MM.1S (cell line): ENCODE data around the gene CCDC90B.

Source experiments
- DNase-seq: peaks from one replicate; pipeline ENCODE4 v3.0.0-alpha.2; 2015
- H2AFZ ChIP-seq: fragments of 300-600 bp; sonication (generic); 2 replicates; pipeline ENCODE4 v1.6.0; 2016; ENCODE audit warnings: antibody characterized with exemption, low read length
- H3F3A ChIP-seq: fragments of 300-600 bp; sonication (generic); 2 replicates; pipeline ENCODE4 v1.6.1; 2016; ENCODE audit warnings: mild to moderate bottlenecking, antibody characterized with exemption, low read length, moderate library complexity, mixed read lengths; ENCODE audit not compliant: insufficient read depth
- H3K27ac ChIP-seq: fragments of 300-600 bp; sonication (generic); 2 replicates; pipeline ENCODE4 v1.5.1; 2016; ENCODE audit warnings: mild to moderate bottlenecking, low read length
- H3K27me3 ChIP-seq: fragments of 300-600 bp; sonication (generic); replicated peaks from 2 replicates; pipeline ENCODE4 v1.6.0; 2016; ENCODE audit warnings: low read length; ENCODE audit not compliant: insufficient read depth
- H3K36me3 ChIP-seq: fragments of 300-600 bp; sonication (generic); replicated peaks from 2 replicates; pipeline ENCODE4 v1.6.1; 2016; ENCODE audit warnings: mild to moderate bottlenecking, low read length, mixed read lengths; ENCODE audit not compliant: insufficient read depth
- H3K4me1 ChIP-seq: fragments of 300-600 bp; sonication (generic); 2 replicates; pipeline ENCODE4 v1.6.1; 2016; ENCODE audit warnings: low read length, mixed read lengths
- H3K4me2 ChIP-seq: fragments of 300-600 bp; sonication (generic); 2 replicates; pipeline ENCODE4 v1.6.0; 2016; ENCODE audit warnings: low read depth, low read length
- H3K4me3 ChIP-seq: fragments of 300-600 bp; sonication (generic); 2 replicates; pipeline ENCODE4 v1.5.1; 2016; ENCODE audit warnings: low read length, mixed read lengths
- H3K79me2 ChIP-seq: fragments of 300-600 bp; sonication (generic); 2 replicates; pipeline ENCODE4 v1.6.1; 2016; ENCODE audit warnings: mixed run types, low read length, mixed read lengths
- H3K9ac ChIP-seq: fragments of 300-600 bp; sonication (generic); 2 replicates; pipeline ENCODE4 v1.6.1; 2016; ENCODE audit warnings: low read length, mixed read lengths
- H3K9me2 ChIP-seq: fragments of 300-600 bp; sonication (generic); replicated peaks from 2 replicates; pipeline ENCODE4 v1.6.1; 2016; ENCODE audit warnings: mild to moderate bottlenecking, low read length, mixed read lengths; ENCODE audit not compliant: insufficient read depth
- H3K9me3 ChIP-seq: fragments of 300-600 bp; sonication (generic); replicated peaks from 2 replicates; pipeline ENCODE4 v1.6.1; 2016; ENCODE audit warnings: mild to moderate bottlenecking, low read length, mixed read lengths; ENCODE audit not compliant: insufficient read depth
- H4K20me1 ChIP-seq: fragments of 300-600 bp; sonication (generic); 2 replicates; pipeline ENCODE4 v1.6.1; 2016; ENCODE audit warnings: mild to moderate bottlenecking, low read length, moderate library complexity, mixed read lengths; ENCODE audit not compliant: insufficient read depth
- EZH2 ChIP-seq: fragments of 300-600 bp; sonication (generic); optimal IDR thresholded peaks from 2 replicates; pipeline ENCODE3; 2017; ENCODE audit warnings: low read depth, mild to moderate bottlenecking, antibody characterized with exemption, low read length, mixed read lengths
- EZH2phosphoT487 ChIP-seq: fragments of 300-600 bp; sonication (generic); IDR thresholded peaks from 2 replicates; pipeline ENCODE4 v1.6.1; 2018; ENCODE audit warnings: antibody characterized with exemption, low read length
- TF ChIP-seq, protein P1 (sequence below): fragments of 300-600 bp; sonication (generic); IDR thresholded peaks from 2 replicates; pipeline ENCODE4 v1.5.1; 2016; ENCODE audit warnings: antibody characterized with exemption, low read length, mixed read lengths

Gene CCDC90B

DNA sequence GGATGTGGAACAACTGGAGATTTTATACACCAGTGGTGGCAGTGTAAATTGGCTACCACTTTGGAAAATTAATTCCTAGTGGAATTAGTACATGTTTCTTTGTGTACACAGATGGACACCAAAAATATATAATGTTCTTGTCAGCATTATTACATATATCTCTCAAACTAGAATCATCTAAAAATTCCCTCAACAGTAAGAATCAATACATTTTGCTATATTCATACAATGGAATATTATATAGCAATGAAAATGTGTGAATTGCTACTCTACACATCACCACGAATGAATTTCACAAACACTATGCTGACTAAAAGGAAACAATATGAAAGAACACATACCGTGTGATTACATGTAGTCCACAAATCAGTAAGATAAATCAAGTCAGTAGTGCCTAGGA, 33.9 kb downstream of the CCDC90B start:
- no peaks in the 10 kb centered on the region for H3F3A ChIP-seq

DNA sequence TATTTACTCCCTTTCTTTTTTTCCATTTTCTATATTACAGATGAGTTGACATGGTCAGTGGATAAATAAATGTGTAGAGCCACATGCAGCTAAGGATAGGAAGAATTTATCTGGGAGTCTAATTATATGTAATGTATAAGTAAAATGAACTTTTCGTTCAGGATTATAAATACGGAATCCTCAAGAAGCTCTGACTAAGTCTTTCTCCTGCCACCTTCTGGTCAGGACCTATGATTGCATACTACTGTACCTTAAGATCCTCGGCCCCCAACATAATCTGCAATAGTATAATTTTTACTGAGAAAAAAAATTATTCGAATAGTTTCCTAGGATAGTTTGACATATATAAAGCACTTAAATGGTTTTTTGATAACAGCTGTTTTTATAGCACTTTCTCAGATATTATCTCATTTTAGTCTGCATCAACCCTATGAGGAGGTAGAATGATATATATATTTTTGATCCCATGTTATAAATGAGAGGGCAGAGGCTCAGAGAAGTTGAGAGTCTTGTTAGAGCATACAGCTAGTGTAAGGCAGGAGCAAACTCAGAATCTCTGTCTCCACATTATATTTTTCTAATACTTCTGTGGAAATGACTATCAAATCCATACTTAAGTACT, 36.1 kb downstream of the CCDC90B start:
- H2AFZ ChIP-seq = no peak overlapping the region
- H3K27me3 ChIP-seq = no peaks in the 10 kb centered on the region
- H3K27ac ChIP-seq = no peak overlapping the region
- TF ChIP-seq EZH2phosphoT487 = no peak
- TF ChIP-seq, protein P1, sequence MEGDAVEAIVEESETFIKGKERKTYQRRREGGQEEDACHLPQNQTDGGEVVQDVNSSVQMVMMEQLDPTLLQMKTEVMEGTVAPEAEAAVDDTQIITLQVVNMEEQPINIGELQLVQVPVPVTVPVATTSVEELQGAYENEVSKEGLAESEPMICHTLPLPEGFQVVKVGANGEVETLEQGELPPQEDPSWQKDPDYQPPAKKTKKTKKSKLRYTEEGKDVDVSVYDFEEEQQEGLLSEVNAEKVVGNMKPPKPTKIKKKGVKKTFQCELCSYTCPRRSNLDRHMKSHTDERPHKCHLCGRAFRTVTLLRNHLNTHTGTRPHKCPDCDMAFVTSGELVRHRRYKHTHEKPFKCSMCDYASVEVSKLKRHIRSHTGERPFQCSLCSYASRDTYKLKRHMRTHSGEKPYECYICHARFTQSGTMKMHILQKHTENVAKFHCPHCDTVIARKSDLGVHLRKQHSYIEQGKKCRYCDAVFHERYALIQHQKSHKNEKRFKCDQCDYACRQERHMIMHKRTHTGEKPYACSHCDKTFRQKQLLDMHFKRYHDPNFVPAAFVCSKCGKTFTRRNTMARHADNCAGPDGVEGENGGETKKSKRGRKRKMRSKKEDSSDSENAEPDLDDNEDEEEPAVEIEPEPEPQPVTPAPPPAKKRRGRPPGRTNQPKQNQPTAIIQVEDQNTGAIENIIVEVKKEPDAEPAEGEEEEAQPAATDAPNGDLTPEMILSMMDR = peak; percentile 75
- no peaks in the 10 kb centered on the region for H3K36me3 ChIP-seq
- no peaks in the 10 kb centered on the region for H3K9me3 ChIP-seq
- peak; percentile 54 for DNase-seq
- H3K79me2 ChIP-seq = no peaks in the 10 kb centered on the region
- H3K9me2 ChIP-seq = no peaks in the 10 kb centered on the region
- H3K4me1 ChIP-seq = peaks cover 12% of the 10 kb centered on the region
- H3F3A ChIP-seq = no peaks in the 10 kb centered on the region
- H3K4me2 ChIP-seq = peak overlapping the region; percentile 39; the same call in 1 of the 2 replicates
- no peak overlapping the region for H3K4me3 ChIP-seq
- no peaks in the 10 kb centered on the region for H4K20me1 ChIP-seq
- no peak overlapping the region for H3K9ac ChIP-seq

More for the DNA sequence above, 33.9 kb downstream of the CCDC90B start:
- Histone ChIP-seq H3K4me1 (peaks cover 12% of the 10 kb centered on the region), H3K9ac (no peak overlapping the region), H3K4me2 (no peak overlapping the region), H3K79me2 (no peaks in the 10 kb centered on the region), H3K9me2 (no peaks in the 10 kb centered on the region), H3K36me3 (no peaks in the 10 kb centered on the region), H2AFZ (no peak overlapping the region), H3K27ac (no peak overlapping the region), H4K20me1 (no peaks in the 10 kb centered on the region), H3K27me3 (no peaks in the 10 kb centered on the region), H3K9me3 (no peaks in the 10 kb centered on the region), H3K4me3 (no peak overlapping the region)
- TF ChIP-seq EZH2 = no peak
- TF ChIP-seq, protein P1 = no peak
- no peak for TF ChIP-seq EZH2phosphoT487
- DNase-seq = no peak

DNA sequence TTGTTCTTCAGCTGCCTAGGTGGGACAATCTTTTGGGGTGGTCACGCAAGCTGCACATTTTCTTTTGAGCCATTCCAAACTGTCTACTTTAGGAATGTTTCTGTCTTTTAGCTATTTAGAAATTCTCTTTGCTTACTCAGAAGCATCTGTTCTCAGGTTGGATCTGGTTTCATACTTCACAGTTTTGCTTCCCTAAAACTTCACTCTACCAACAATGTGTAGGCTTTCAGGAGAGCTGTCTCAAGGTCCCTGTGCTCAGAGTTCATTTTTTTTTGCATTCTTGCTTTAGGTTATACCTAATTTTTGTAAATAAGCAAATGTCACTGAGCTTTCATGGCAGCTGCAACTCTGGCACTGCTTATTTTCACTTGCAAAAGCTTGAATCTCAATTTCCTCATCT, 36.7 kb downstream of the CCDC90B start:
- DNase-seq = no peak
- Histone ChIP-seq H3K9ac (no peak overlapping the region), H3K79me2 (no peaks in the 10 kb centered on the region), H2AFZ (no peak overlapping the region), H3F3A (no peaks in the 10 kb centered on the region), H4K20me1 (no peaks in the 10 kb centered on the region), H3K4me3 (no peak overlapping the region), H3K27ac (no peak overlapping the region), H3K27me3 (no peaks in the 10 kb centered on the region), H3K4me1 (peaks cover 12% of the 10 kb centered on the region), H3K9me2 (no peaks in the 10 kb centered on the region), H3K4me2 (peak overlapping the region; percentile 39; the same call in 1 of the 2 replicates), H3K9me3 (no peaks in the 10 kb centered on the region), H3K36me3 (no peaks in the 10 kb centered on the region)
- TF ChIP-seq EZH2phosphoT487 = no peak
- TF ChIP-seq, protein P1 = no peak
- TF ChIP-seq EZH2 = no peak
